GM21515 (cell line): ENCODE results near the gene ASPHD2.
"Not testable (repeated sequence)": the region's sequence is repeated elsewhere in the genome, so short reads cannot be mapped to it uniquely, and the experiment has no call there.

Experiments used
- ATAC-seq: cut with Tn5 transposase; IDR thresholded peaks from one replicate; pipeline ENCODE4 v1.9.1; 2021; ENCODE audit not compliant: unreplicated experiment

ASPHD2 gene

GRCh38 chr22:26416256-26416655, 12.8 kb upstream of the ASPHD2 start:
- ATAC-seq = no peak

- ATAC-seq = no peak
Observed at GRCh38 chr22:26416670-26417276, 12.3 kb upstream of the ASPHD2 start.

GRCh38 chr22:26417406-26417805, 11.7 kb upstream of the ASPHD2 start:
- ATAC-seq = no peak

GRCh38 chr22:26418620-26419019, 10.4 kb upstream of the ASPHD2 start:
- no peak for ATAC-seq

- ATAC-seq = no peak
Observed at GRCh38 chr22:26426924-26427323, 2.1 kb upstream of the ASPHD2 start.

- no peak for ATAC-seq
Observed at GRCh38 chr22:26429458-26430286, 612 bp downstream of the ASPHD2 start.

- no peak for ATAC-seq
Observed at GRCh38 chr22:26430600-26430999, 1.5 kb downstream of the ASPHD2 start.

- ATAC-seq = no peak
Observed at GRCh38 chr22:26431261-26431995, 2.4 kb downstream of the ASPHD2 start.

GRCh38 chr22:26432619-26433311, 3.7 kb downstream of the ASPHD2 start:
- no peak for ATAC-seq

- no peak for ATAC-seq
Observed at GRCh38 chr22:26433805-26434204, 4.7 kb downstream of the ASPHD2 start.

- ATAC-seq = no peak
Observed at GRCh38 chr22:26435327-26436093, 6.5 kb downstream of the ASPHD2 start.

- ATAC-seq = no peak
Observed at GRCh38 chr22:26436903-26437515, 7.9 kb downstream of the ASPHD2 start.

GRCh38 chr22:26437694-26438392, 8.8 kb downstream of the ASPHD2 start:
- no peak for ATAC-seq

GRCh38 chr22:26438776-26439175, 9.7 kb downstream of the ASPHD2 start:
- ATAC-seq = not testable (repeated sequence)

GRCh38 chr22:26439559-26439958, 10.5 kb downstream of the ASPHD2 start:
- no peak for ATAC-seq

GRCh38 chr22:26442086-26442756, 13.2 kb downstream of the ASPHD2 start:
- ATAC-seq = no peak

- no peak for ATAC-seq
Observed at GRCh38 chr22:26443901-26444690, 15.0 kb downstream of the ASPHD2 start.

- ATAC-seq = no peak
Observed at GRCh38 chr22:26444777-26445176, 15.7 kb downstream of the ASPHD2 start.
